Mucosa of stomach (tissue), 1 donor: Measurements from ENCODE around the gene KIF22.
"Not testable (repeated sequence)": the region's sequence is repeated elsewhere in the genome, so short reads cannot be mapped to it uniquely, and the experiment has no call there.

ENCODE experiments used
- H3K27me3 ChIP-seq: one replicate; pipeline ENCODE4 v1.7.0; 2013; ENCODE audit warnings: mild to moderate bottlenecking, low read length; ENCODE audit not compliant: control insufficient read depth, insufficient read depth
- H3K36me3 ChIP-seq: one replicate; pipeline ENCODE4 v1.7.0; 2013; ENCODE audit warnings: low read length; ENCODE audit not compliant: control insufficient read depth, insufficient read depth
- H3K4me1 ChIP-seq: one replicate; pipeline ENCODE4 v1.7.0; 2013; ENCODE audit warnings: mild to moderate bottlenecking, low read length; ENCODE audit not compliant: control insufficient read depth, insufficient read depth
- H3K4me3 ChIP-seq: one replicate; pipeline ENCODE4 v1.7.0; 2013; ENCODE audit warnings: low read length
- H3K9ac ChIP-seq: one replicate; pipeline ENCODE4 v1.7.0; 2013; ENCODE audit warnings: mild to moderate bottlenecking, low read length, moderate library complexity
- H3K9me3 ChIP-seq: one replicate; pipeline ENCODE4 v1.7.0; 2013; ENCODE audit warnings: mild to moderate bottlenecking, low read length, moderate library complexity; ENCODE audit not compliant: control insufficient read depth
- donor health status: Pancreatic carcinoma.

Gene KIF22

GRCh38 chr16:29826342-29826695, 35.8 kb downstream of the KIF22 start:
- Histone ChIP-seq H3K9ac (no peak overlapping the region), H3K4me3 (no peak overlapping the region), H3K36me3 (peaks cover 10% of the 10 kb centered on the region), H3K9me3 (no peaks in the 10 kb centered on the region), H3K27me3 (no peaks in the 10 kb centered on the region), H3K4me1 (peaks cover 59% of the 10 kb centered on the region)

- peaks cover 14% of the 10 kb centered on the region for H3K4me1 ChIP-seq
- H3K36me3 ChIP-seq = peaks cover 25% of the 10 kb centered on the region
- no peak overlapping the region for H3K9ac ChIP-seq
Observed at GRCh38 chr16:29830774-29831173, 40.2 kb downstream of the KIF22 start.

GRCh38 chr16:29831490-29831889, 40.9 kb downstream of the KIF22 start:
- Histone ChIP-seq H3K4me3 (no peak overlapping the region), H3K27me3 (no peaks in the 10 kb centered on the region), H3K36me3 (peaks cover 25% of the 10 kb centered on the region), H3K4me1 (peaks cover 7% of the 10 kb centered on the region), H3K9ac (no peak overlapping the region), H3K9me3 (no peaks in the 10 kb centered on the region)

More at GRCh38 chr16:29830774-29831173, 40.2 kb downstream of the KIF22 start:
- H3K27me3 ChIP-seq = no peaks in the 10 kb centered on the region
- no peaks in the 10 kb centered on the region for H3K9me3 ChIP-seq
- no peak overlapping the region for H3K4me3 ChIP-seq

DNA sequence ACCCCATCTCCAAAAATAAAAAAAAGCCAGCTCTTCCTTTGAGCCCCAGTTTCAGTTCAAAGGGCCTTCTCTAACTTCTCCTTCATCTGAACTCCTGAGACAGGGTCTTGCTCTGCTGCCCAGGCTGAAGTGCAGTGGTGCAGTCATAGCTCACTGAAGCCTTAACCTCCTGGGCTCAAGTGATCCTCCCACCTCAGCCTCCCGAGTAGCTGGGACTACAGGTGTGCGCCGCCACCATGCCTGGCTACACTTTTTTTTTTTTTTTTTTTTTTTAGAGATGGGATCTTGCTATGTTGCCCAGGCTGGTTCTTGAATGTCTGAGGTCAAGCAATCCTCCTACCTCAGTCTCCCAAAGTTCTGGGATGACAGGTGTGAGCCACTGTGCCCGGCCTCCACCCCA, 42.7 kb downstream of the KIF22 start:
- H3K27me3 ChIP-seq = not testable (repeated sequence)

DNA sequence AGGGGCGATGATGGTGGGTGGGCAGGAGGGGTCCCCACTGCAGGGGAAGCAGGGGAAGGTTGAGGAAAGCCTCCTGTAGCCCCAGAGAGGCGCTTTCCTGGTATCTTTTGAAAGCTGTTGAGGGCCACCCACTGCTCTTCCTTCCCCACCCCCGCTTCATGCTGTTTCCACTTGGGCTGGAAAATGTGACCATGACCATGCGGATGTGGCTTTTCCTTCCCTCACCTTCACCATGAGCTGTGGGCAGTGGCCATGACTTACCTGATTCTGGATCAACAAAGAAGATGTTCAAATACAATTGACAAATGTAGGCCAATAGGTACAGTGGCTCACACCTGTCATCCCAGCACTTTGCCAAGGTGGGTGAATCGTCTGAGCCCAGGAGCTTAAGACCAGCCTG, 43.5 kb downstream of the KIF22 start:
- Histone ChIP-seq H3K9ac (no peak overlapping the region), H3K4me3 (no peak overlapping the region), H3K4me1 (no peaks in the 10 kb centered on the region), H3K36me3 (peaks cover 25% of the 10 kb centered on the region), H3K9me3 (no peaks in the 10 kb centered on the region), H3K27me3 (no peaks in the 10 kb centered on the region)

More for the DNA sequence above, 42.7 kb downstream of the KIF22 start:
- H3K4me3 ChIP-seq, H3K9ac ChIP-seq, H3K9me3 ChIP-seq, H3K4me1 ChIP-seq: not testable (repeated sequence)
- peaks cover 25% of the 10 kb centered on the region for H3K36me3 ChIP-seq

GRCh38 chr16:29835926-29836325, 45.4 kb downstream of the KIF22 start:
- no peaks in the 10 kb centered on the region for H3K9me3 ChIP-seq
- no peak overlapping the region for H3K9ac ChIP-seq
- H3K27me3 ChIP-seq = no peaks in the 10 kb centered on the region
- H3K4me3 ChIP-seq = no peak overlapping the region
- H3K4me1 ChIP-seq = no peaks in the 10 kb centered on the region
- H3K36me3 ChIP-seq = peaks cover 22% of the 10 kb centered on the region

GRCh38 chr16:29836623-29837022, 46.1 kb downstream of the KIF22 start:
- no peak overlapping the region for H3K4me3 ChIP-seq
- H3K4me1 ChIP-seq = no peaks in the 10 kb centered on the region
- no peaks in the 10 kb centered on the region for H3K27me3 ChIP-seq
- H3K9me3 ChIP-seq = no peaks in the 10 kb centered on the region
- H3K36me3 ChIP-seq = peaks cover 27% of the 10 kb centered on the region
- no peak overlapping the region for H3K9ac ChIP-seq

GRCh38 chr16:29837841-29838240, 47.3 kb downstream of the KIF22 start:
- H3K4me1 ChIP-seq = no peaks in the 10 kb centered on the region
- no peak overlapping the region for H3K4me3 ChIP-seq
- H3K27me3 ChIP-seq = no peaks in the 10 kb centered on the region
- no peaks in the 10 kb centered on the region for H3K9me3 ChIP-seq
- no peak overlapping the region for H3K9ac ChIP-seq
- peaks cover 27% of the 10 kb centered on the region for H3K36me3 ChIP-seq

GRCh38 chr16:29839822-29840221, 49.3 kb downstream of the KIF22 start:
- H3K9me3 ChIP-seq = no peaks in the 10 kb centered on the region

GRCh38 chr16:29840240-29840639, 49.7 kb downstream of the KIF22 start:
- H3K4me3 ChIP-seq = no peak overlapping the region
- H3K4me1 ChIP-seq = no peaks in the 10 kb centered on the region
- H3K9ac ChIP-seq = no peak overlapping the region
- H3K36me3 ChIP-seq = peaks cover 23% of the 10 kb centered on the region
- H3K9me3 ChIP-seq = no peaks in the 10 kb centered on the region
- no peaks in the 10 kb centered on the region for H3K27me3 ChIP-seq

More at GRCh38 chr16:29839822-29840221, 49.3 kb downstream of the KIF22 start:
- no peaks in the 10 kb centered on the region for H3K4me1 ChIP-seq
- no peak overlapping the region for H3K9ac ChIP-seq
- H3K27me3 ChIP-seq = no peaks in the 10 kb centered on the region
- H3K36me3 ChIP-seq = peaks cover 22% of the 10 kb centered on the region
- no peak overlapping the region for H3K4me3 ChIP-seq

- Histone ChIP-seq H3K4me3 (no peak overlapping the region), H3K9ac (no peak overlapping the region), H3K9me3 (no peaks in the 10 kb centered on the region), H3K27me3 (no peaks in the 10 kb centered on the region), H3K36me3 (peaks cover 23% of the 10 kb centered on the region), H3K4me1 (no peaks in the 10 kb centered on the region)
Observed at GRCh38 chr16:29841631-29842030, 51.1 kb downstream of the KIF22 start.

DNA sequence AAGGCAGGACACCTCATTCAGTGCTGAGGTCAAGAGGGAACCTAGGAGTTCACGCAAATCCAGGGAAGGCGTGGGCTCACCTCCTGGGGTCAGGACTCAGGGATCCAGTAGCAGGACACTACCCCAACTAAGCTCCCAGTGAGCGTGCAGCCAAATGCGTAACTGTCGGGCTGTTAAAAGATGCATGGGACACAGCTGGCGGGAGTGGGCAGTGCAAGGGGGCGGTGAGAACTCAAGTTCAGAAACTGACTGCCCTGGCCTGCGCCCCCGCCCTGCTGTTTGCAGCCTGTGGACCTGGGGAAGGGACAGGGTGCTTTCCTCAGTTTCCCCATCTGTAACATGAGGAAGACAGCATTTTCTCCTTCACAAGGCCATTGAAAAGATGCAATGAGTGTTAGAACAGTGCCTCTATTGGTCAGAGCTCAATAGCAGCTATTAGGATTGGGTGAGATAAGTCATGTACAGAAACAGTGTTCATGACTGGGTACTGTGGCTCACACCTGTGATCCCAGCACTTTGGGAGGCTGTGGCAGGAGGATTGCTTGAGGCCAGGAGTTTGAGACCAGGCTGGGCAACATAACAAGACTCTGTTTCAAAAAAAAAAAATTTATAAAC, 52.3 kb downstream of the KIF22 start:
- Histone ChIP-seq H3K4me1 (no peaks in the 10 kb centered on the region), H3K36me3 (peaks cover 23% of the 10 kb centered on the region), H3K4me3 (no peak overlapping the region), H3K9ac (no peak overlapping the region), H3K9me3 (no peaks in the 10 kb centered on the region), H3K27me3 (no peaks in the 10 kb centered on the region)

GRCh38 chr16:29843931-29844330, 53.4 kb downstream of the KIF22 start:
- H3K4me3 ChIP-seq = no peak overlapping the region
- H3K27me3 ChIP-seq = no peaks in the 10 kb centered on the region
- H3K4me1 ChIP-seq = no peaks in the 10 kb centered on the region
- H3K9me3 ChIP-seq = no peaks in the 10 kb centered on the region
- H3K36me3 ChIP-seq = peaks cover 27% of the 10 kb centered on the region
- no peak overlapping the region for H3K9ac ChIP-seq
